Measurements from ENCODE around the gene P4HA3.

DNA sequence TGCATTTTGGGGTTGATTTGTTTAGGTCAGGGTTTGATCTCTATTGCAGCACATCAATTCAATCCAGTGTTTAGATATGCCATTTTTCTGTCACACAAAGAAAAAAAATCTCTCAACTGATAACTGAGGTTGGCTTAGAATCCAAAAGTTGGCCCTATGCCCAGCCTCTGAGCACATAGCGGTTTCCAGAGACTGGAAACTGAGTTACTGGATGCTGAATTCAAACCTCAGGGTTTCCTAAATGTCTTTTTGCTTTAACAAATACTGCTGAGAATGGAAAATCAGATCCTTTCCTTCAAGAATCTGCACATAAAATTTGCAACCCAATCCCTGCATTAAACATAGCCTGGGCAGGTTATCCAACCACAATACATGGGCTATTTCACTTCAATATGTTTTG is 4.0 kb downstream of the P4HA3 start:
- TF ChIP-seq, protein P1, sequence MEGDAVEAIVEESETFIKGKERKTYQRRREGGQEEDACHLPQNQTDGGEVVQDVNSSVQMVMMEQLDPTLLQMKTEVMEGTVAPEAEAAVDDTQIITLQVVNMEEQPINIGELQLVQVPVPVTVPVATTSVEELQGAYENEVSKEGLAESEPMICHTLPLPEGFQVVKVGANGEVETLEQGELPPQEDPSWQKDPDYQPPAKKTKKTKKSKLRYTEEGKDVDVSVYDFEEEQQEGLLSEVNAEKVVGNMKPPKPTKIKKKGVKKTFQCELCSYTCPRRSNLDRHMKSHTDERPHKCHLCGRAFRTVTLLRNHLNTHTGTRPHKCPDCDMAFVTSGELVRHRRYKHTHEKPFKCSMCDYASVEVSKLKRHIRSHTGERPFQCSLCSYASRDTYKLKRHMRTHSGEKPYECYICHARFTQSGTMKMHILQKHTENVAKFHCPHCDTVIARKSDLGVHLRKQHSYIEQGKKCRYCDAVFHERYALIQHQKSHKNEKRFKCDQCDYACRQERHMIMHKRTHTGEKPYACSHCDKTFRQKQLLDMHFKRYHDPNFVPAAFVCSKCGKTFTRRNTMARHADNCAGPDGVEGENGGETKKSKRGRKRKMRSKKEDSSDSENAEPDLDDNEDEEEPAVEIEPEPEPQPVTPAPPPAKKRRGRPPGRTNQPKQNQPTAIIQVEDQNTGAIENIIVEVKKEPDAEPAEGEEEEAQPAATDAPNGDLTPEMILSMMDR (IDR thresholded peaks at IDR 0.05) = no peak
- no peak for TF ChIP-seq POLR2AphosphoS5 (IDR thresholded peaks at IDR 0.05; ENCODE audit: insufficient read depth in 1 of 2, low read depth in 1 of 2)
